HS-27A (cell line): Measurements from ENCODE around the gene LBH.

ENCODE experiments used
- DNase-seq: peaks from one replicate; pipeline ENCODE4 v3.0.0-alpha.2; 2012; ENCODE audit warnings: low read depth, missing footprints

The LBH gene

DNA sequence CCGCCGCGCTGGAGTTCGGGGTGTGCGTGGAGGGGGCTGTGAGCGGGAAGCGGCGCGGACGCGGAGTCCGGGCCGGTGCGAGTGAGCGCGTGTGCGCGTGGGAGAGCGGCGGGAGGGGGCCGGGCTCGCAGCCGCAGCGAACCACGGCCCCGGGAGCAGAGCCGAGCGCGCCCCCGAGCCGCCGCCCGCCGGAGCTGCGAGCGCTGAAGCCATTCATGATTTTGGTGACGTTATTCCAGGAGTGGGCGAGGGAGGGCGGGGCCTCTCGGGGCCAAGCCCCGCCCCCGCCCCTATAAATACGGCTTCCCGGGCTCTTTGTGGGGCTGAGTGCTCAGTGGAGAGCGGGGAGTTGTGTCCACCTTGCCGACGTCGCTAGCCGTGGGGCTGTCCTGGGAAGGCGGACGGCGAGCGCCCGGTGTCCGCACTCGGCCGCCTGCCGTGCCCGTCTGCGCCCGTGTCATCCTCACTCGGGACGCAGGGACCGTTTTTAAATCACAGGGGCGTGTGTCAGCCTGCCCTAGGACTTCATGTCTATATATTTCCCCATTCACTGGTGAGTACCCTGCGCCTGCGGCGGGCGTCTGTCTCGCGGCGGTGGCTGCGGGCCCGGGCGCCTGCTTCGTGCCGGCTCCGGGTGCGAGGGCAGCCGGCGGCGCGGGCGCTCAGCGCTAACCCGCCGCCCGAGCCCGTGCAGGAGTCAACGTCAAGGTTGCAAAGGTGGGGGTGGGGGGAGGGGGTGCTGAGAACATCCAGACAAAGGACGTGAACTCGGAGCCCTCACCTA, at the start of gene LBH:
LBH (plus strand) TSS at position 323 of the 784 bp plus-strand sequence; CDS start at position 528, 205 bp downstream.
- DNase-seq = no peak

DNA sequence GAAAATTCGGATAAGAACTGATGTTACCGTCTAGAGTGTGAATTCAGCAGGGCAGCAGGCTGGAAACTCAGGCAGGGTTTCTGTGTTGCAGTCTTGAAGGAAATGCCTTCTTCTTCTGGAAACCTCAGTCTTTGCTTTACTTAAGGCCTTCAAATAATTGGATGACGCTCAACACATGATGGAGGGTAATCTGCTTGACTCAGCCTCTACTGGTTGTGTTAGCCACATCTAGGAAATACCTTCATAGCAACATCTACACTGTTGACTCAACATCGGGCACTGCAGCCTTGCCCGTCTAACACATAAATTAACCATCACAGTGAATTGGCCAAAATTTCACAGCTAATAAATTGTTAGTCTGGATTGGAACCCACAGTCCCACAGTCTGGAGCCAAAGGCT, 47.3 kb upstream of the LBH start:
- no peak for DNase-seq

DNA sequence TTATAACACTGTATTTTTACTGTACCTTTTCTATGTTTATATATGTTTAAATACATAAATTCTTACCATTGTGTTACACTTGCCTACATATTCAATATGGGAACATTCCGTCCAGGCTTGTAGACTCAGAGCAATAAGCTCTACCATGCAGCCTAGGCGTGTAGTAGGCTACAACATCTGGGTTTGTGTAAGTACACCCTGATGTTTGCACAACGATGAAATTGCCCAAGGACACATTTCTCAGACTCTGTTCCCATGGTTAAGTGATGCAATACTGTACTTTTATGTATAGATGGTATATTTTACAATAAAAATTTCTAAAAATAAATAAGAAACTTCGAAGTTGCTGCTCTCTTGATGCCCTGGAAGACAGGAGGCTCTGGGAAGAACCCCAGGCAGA, 46.2 kb upstream of the LBH start:
- DNase-seq = no peak

GRCh38 chr2:30188292-30188691, 43.0 kb upstream of the LBH start:
- DNase-seq = no peak

DNA sequence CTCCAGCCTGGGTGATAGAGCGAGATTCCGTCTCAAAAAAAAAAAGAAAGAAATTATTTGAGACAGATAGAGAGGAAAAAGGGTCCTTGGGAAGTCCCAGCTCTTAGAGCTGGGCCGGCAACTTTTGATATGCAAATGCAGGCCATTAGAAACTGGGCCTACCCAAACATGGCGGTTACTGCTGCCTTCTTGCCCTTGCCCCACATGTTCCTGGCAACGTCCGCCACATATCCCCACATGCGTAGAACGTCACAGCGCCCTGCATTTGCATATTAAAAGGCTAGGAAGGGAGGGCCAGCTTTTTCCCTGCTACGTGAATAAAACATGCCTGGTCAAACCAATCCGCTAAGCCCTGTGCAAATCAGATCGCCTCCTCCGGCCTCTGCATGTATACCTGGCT, 40.7 kb upstream of the LBH start:
- DNase-seq = no peak

DNA sequence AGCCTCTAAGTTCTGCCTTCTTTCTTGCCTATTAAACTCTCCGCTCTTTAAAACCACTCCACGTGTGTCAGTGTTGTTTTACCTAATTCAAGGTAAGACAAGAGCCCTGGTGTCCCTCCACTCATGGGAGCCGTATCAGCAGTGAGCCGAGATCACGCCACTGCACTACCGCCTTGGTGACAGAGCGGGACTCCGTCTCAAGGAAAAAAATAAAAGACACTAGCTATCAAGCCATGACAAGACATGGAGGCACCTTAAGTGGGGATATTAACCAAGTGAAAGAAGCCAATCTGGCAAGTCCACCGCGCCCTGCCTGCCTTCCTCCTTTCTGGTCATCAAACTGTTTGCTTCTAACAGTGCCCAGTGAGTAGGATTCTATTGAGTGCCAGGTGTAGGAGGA, 40.2 kb upstream of the LBH start:
- no peak for DNase-seq

DNA sequence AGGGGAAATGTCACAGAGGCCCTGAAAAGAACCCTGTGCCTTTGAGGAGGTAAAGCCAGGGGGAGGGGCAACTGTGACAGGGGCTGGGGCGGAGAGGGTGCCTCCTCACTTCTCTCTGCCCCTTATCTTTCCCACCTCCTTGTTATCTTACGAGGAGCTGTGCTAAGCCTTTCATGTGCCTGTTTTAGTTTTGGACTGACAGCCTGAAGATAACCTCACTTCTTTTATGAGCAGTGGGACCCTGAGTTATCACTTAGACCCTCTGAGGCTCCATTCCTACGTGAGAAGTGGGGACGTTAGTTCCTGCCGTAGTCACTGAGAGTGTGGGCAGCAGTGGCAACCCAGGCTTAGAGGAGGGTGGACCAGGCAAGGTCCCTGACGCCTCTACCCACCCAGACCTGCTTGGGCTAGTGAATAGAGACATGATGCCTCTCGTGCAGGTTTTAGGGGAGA, 39.5 kb upstream of the LBH start:
- DNase-seq = no peak

DNA sequence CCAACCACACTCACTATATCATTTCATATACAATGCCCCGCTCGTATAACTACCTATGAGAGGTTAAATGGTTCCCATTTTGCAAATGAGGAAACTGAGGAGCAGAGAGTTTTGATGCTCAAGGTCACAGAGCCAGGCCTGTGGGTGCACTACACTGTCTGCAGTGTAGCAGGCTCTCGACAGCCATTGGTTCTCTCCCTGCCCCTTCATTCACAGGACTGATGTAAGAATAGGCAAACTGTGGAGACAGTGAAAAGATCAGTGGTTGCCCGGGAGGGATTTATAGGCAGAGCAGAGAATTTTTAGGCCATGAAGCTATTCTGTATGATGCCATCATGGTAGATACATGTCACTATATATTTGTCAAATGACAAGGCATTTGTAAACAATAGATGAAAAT, 39.0 kb upstream of the LBH start:
- DNase-seq = no peak

DNA sequence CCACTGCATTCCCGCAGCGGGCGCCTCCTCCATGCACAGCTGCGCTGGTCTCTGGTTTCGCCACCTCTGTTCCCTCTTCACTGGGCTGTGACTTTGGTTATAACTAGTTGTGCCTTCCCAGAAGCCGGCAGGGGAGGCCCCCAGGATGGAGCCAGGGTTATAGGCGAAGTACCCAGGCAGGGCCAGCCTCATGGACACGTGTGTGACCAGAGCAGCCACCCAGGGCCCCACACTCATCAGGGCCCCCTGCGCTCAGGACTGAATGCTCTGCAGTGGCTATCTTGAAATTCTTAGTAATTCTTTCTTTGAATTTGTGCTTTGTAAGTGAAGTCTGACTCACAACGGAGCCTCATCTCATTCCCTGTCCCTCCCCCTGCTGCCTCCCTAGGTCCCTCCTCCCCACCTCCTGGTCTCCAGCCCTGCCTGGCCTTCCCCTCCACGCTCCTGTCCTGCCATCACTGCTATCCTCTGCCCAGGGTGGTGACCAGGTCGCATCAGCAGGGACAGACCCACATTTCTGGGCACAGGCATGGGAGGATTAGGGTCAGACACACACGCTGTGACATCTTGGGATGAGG, 38.1 kb upstream of the LBH start:
- no peak for DNase-seq

GRCh38 chr2:30194421-30194820, 36.9 kb upstream of the LBH start:
- no peak for DNase-seq

GRCh38 chr2:30195016-30195415, 36.3 kb upstream of the LBH start:
- DNase-seq = no peak

DNA sequence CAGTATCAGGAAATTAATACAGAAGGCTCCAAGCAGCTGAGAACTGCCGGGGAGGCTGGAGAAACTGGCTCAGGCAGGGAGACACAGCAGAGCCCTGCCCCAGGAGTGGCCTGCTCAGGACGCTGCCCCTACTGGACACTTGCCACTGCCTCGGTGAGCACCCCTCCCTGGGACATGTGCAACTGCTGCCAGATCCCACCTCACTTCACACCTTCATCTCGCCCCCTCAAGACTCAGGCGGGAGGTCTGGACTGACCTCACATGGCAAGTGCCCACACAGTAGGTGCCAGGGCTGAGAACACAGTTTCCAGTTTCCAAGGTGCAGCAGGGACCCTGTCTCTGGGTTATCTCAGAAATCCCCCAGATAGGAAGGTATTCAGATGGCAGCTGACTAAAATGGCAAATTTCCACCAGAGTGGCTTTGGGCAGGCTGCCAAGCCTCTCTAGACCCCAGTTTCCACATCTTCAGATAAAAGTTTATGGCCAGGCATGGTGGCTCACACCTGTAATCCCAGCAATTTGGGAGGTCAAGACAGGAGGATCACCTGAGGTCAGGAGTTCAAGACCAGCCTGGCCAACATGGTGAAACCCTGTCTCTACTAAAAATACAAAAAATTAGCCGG, 33.7 kb upstream of the LBH start:
- DNase-seq = no peak

DNA sequence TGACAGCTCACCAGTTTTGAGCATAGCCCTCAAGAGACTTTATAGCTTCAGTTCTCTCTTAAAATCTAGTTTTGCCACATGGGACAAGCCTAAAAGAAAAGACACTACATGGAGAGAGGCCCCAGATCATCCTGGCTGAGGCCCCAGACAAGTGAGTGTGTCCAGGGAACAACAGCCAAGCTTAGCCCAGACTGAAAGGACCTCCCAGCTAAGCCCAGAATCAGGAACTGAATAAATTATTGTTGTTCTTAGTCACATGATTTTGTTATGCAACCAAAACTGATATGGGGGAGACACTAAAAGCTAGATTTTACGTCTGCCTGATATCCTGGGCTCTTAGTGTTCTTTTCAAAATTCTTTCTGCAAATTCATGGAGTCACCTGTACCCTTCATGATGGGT, 29.3 kb upstream of the LBH start:
- no peak for DNase-seq

- DNase-seq = no peak
Observed at GRCh38 chr2:30203156-30203555, 28.2 kb upstream of the LBH start.

DNA sequence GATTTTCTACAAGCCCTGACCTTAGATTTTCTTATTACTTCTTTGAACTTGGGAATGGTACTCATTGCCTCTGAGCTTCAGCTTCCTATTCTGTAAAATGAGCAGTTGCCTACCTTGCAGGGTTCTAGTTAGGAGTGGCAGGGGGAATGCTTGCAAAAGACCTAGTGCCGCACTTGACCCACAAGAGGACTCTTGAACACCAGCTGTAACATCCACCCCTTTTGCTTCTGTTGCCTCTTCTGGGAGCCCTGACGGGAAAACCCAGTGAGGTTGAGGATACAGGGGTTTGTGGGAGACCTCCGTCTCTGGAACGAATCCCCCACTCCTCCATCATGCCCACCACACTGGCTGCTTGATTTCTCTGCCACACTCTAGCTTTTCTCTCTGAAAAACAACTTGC, 27.1 kb upstream of the LBH start:
- no peak for DNase-seq

DNA sequence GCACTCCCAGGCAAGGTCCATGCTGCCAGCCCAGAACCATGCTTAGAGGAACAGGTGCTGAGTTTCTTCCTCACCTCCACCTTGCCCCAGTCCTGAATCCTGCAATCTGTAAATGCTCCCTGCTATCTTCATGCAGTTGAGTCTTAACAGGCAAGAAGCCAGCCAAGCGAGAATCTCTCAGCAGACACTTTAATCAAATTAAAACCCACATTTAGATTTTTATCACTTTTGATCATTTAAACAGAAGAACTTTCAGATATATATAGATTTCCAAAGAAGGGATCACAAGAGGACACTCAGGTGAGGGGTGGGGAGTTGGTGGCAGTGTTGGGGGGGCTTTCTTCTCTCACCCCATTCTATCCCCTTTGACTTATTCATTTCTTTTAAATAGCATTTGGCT, 25.9 kb upstream of the LBH start:
- no peak for DNase-seq

DNA sequence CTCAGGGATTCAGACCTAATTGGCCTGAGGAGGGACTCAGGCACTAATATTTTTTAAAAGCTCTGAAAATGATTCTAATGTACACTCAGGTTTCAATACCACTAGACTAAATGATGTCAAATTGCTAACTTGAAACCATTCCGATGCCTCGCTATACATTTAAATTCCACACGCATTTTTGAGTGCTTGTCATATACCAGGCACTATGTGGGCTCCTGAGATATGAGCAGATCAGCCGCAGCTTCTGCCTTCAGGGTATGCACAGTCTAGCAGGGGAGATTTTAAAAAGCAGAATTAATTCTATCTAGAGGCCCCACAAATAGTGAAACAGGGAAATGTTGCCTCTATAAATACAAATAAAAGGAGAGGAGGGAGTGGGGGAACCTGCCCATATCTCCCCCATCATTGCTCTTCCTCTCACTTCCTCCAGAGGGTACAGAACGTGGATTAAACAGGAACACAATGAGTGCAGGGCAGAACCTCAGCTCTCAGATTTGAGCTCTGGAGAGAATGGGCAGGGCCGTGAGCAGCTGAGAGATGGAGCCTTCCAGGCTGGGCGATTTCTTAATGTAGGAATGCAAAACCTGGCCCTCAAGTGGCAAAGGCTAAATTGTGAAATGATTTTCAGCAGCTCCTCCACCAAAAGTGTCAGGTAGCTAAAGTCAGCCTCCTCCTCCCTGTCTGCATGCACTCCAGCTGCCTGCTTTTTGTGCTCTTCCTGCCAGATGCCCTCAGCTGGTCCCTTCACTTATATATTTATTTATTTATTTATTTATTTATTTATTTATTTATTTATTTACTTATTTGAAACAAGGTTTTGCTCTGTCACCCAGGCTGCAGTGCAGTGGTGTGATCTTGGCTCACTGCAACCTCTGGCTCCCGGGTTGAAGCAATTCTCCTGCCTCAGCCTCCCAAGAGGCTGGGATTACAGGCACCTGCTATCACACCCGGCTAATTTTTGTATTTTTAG, 24.6 kb upstream of the LBH start:
- DNase-seq = no peak

DNA sequence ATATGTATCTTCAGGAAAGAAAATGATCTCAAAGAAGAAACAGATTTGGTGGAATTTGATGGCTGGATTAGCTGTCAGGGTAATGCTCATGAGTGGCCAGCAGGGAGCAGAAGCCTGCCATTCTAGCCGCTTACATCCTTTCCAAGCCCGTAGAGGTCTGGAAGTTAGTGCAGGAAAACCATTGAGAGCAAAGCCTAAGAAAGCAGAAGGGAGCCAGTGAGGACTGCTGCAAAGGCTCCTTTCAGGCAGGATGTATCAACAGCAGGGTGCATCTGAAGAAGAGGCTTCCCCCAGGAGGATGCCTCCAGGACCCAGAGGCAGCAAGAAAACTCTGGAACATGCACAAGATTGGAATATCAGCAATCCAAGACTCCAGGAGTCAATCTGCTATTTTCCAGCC, 22.9 kb upstream of the LBH start:
- DNase-seq = peak; percentile 51

GRCh38 chr2:30209227-30209626, 22.1 kb upstream of the LBH start:
- no peak for DNase-seq

GRCh38 chr2:30213326-30213725, 18.0 kb upstream of the LBH start:
- DNase-seq = no peak

GRCh38 chr2:30213907-30214463, 17.3 kb upstream of the LBH start:
- DNase-seq = no peak

DNA sequence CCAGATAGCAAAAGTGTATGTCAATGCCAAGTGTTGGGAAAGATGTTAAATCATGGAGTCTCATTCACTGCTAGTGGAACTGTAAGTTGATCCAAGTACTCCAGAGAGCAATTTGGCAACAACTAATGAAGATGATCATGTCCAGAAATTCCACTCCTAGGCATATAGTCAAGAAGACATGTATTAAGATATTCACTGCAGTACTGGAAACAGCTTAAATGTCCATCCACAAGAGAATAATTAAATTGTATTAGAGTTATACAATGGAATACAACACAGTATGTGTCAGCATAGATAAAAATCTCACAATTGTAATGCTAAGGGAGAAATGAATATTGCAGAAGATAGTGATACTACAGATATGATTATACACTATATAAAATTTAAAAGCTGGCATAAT, 15.2 kb upstream of the LBH start:
- no peak for DNase-seq
